ENCODE data around the gene SLC17A9.

The SLC17A9 gene

DNA sequence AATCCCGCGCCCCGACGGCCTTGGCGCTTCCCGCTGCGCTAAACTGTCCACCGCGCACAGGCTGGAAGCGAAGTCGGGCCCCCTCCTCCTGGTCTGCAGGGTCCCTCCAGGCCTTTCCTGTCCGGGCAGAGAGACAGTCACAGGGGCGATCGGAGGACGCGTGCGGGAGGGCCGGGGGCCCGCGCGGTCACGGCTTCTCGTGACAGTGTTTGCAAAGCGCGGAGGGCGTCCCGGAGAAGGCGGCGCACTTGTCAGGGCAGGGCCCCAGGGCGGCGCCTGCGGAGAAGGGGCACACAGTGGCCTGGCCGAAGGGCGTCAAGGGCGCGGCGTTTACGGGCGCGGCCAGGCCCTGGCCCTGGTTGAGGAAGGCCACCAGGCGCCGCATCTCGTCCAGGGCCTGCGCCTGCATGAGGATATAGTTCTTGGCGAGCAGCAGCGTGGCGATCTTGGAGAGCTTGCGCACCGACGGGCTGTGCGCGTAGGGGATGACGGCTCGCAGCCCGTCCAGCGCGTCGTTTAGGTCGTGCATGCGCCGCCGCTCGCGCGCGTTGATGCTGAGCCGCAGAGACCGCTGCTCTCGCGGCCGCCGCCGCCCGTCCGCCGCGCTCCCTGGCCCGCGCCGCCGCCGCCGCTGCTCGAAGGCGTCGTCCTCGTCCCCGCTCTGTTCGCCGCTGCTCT is 53.5 kb downstream of the SLC17A9 start:
- no peak for DNase-seq

DNA sequence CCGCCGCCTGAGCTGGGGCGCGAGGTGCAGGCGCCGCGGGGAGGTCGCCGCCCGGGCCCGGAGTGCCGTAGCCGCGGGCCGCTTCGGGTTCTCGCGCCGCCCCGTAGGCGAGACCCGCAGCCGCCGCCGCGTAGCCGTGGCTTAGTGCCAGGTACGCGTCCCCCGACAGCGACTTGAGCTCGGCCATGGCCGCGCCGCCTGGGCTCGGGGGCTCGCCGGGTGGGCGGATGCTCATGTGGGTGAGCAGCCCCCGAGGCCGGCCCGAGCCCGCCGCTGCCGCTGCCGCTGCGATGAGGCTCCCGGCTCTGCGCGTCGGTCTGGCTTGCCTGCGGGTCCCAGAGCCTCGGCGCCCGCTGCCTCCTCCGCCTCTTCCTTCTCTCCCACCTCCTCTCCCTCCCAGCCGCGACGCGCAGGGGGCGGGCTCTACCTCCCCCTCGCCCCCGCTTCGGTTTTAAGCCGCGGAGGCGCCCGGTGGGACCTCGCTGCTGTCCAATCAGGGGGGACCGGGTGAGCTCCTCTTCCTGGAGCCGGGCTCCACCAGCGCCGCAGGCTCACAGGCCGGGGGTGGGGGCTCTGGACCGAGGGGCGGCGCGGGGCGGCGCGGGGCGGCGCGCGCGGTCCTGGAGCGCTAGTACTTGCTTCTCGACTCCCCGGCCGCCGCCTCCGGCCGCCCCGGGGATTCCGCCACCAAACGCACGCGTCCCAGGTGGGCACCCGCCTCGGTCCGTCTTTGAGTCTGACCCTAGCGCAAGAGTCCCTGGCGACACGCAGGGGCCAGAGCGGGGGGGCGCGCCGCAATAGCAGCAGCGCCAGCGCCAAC is 54.2 kb downstream of the SLC17A9 start, which contains the start of gene BHLHE23:
Gene BHLHE23 (minus strand): TSS at position 425 of the 820 bp plus-strand sequence. CDS start 190 bp downstream, at position 235.
- DNase-seq, result no peak

DNA sequence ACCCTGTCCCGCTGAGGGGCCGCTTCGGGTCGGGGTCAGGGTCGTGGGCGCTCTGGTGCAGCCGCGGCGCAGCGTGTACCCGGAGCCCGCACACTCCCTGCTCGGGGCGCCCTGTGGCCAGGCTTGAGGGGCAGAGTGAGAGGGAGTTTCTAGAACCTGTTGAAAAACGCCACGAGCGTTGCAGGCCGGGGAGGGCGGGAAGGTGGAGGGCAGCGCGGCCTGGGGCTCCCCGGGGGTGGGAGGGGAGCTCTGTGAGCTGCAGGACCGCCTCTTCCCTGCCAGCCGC is 54.8 kb downstream of the SLC17A9 start:
- DNase-seq, result no peak

GRCh38 chr20:63007646-63008488 is 55.4 kb downstream of the SLC17A9 start:
- no peak for DNase-seq

GRCh38 chr20:63008541-63009044 is 56.1 kb downstream of the SLC17A9 start:
- no peak for DNase-seq

GRCh38 chr20:63009045-63009961 is 56.8 kb downstream of the SLC17A9 start:
- DNase-seq, result peak; percentile 88

GRCh38 chr20:63009988-63010769 is 57.7 kb downstream of the SLC17A9 start:
- peak; percentile 37 for DNase-seq

DNA sequence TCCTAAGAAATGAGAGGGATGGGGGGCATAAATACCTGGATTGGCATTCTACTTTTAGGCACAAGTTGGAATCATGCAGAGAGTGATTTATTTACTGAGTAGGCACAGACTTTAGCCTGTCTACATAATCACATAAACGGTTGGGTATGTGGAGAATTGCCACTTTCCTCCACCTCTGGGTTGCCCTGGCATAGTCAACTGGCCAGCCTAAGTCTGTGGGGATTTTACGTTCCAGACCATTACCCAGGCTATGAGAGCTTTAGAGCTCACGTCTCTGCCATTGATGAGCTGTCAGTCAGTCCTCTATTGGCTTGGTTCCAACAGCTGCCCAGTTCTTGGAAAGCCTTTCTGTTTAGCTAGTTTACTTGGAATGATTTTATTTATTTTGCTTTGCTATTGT is 59.3 kb downstream of the SLC17A9 start:
- DNase-seq, result no peak

GRCh38 chr20:63013207-63013606 is 60.7 kb downstream of the SLC17A9 start:
- DNase-seq, result no peak

DNA sequence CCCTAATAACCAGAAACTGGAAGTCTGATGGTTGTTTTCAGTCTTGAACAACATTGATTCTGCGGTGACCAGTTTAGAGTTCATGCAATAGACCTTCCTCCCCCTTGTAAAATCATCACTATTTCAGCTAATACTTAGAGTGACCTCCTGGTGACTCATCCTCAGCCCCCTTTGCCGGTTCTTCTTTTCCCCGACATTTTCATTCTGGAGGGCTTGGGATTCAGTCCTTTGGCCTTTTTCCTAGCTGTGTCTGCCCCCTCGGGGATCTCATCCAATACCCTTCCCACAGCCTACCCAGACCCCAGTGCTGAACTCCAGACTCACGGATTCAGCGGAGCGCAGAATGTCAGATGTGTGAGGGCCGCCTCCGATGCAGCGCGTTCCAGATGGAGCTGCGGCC is 61.8 kb downstream of the SLC17A9 start:
- no peak for DNase-seq

GRCh38 chr20:63014710-63015109 is 62.2 kb downstream of the SLC17A9 start:
- DNase-seq, result no peak

- DNase-seq, result no peak
Measured at GRCh38 chr20:63015147-63015661, 62.7 kb downstream of the SLC17A9 start.

DNA sequence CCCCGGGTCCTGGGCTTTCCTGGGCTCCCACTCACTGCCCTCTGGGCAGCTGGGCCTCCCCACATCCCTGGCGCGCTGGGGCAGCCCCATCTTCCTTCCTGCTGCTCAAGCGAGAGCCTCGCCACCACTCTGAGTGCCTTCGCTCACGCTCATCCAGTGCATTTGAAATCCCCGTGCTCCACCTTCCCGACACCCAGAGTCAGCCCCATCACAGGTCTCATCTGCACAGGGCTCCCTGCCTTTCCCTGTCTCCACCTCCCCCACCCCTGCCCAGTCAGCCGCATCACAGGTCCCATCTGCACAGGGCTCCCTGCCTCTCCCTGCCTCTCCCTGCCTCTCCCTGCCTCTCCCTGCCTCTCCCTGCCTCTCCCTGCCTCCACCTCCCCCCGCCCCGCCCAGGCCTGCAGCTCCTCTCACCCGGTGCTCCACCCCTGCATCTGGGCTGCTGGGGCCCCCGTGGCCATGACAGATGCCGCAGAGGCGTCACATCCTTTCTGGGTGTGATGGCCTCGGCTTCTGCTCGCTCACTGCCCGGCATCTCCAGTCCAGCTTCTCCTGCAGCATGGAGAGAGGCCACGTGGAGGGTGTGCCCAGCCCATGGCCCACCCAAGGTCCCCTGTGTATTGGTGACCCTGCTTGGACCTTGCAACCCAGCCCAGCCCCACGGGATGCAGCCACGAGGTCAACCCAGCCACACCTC is 63.3 kb downstream of the SLC17A9 start:
- no peak for DNase-seq

DNA sequence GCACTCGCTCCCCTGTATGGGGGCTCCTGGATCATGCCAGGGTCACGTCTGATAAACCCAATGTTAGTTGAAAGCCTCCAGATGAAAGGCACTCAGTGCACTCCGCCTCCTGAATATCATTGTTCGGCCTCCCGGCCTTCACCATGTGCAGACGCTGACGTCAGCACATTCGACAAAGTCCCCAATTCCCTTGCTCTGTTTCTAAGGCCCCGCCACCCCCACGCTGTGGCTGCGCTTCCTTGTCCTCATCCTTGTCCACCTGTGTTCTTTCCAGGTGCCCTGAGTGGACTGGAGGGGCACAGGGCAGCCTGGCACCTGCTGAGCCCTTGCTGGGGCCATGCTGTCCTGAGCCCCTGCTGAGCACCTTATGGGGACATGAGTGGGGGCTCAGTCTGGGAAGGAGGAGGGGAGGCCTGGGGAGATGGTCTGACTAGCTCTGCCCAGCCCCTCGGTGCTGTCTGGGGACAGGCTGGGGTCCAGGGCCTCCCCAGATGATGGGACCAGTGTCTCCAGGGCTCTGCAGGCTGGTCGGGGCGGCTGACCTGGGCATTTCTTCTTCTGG is 64.1 kb downstream of the SLC17A9 start:
- no peak for DNase-seq

DNA sequence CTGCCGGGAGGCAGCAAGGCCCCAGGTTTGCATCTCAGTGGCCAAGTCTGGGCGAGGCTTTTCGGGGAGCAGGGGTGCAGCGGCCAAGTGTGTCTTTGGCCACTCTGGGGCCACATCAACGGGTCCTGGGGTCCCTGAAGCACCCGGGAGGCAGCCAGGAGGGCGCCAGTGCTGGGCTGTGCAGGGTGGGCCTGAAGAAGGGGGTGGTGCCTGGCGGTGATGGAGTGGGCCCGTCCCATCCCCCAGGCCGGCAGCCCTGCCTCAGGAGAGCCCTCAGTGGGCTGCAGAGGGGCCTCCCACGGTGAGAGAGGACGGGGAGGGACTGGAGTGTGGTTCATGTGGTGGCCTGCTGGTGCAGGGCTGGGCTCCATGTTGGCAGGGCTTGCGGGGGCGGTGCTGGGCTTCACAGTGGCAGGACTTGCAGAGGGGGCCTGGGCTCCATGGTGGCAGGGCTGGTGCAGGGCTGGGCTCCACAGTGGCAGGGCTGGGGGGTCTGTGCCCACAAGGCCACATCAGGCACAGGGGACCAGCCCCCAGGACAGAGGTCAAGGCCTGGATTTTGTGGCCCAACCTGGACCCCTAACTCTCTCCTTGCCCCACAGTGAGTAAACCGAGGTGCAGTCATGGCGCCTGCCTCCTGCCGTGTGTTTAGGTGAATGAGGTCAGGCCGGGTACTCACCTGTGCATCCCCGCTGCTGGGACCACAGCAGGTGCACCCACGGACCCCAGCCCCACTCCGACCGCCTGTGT is 64.7 kb downstream of the SLC17A9 start:
- no peak for DNase-seq

DNA sequence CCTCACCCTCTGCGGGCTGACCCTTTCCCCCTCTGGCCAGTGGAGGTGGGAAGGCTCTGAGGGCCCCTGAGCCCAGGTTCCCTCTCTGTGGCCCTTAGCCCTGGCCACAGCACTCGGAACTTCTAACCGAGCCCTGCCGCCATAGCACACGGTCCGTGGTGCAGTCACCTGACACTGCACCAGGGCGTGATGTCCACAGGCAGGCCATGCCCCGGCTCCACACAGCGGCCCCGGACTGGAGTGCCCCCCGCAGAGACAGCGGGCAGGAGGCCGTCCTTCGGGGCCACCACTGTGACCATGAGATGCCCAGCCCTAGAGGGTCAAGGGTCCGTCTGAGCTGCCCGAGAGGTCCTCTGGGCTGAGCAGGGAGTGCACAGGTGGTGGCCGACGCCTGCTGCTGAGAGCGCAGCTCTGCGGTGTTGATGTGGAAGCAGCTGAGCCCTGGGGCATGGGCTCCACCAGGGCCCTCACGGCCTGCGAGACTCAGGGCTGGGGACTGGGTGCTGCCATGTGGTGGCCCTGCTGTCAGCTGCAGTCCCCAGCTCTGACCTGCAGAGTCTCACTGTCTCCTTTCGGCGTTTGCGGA is 65.4 kb downstream of the SLC17A9 start:
- no peak for DNase-seq

Data from suppressor macrophage treated with lipopolysaccharide for 4 hours (primary cell).